GM18909 (cell line): ENCODE data around the gene MCMBP.

ENCODE experiments used
- ATAC-seq: cut with Tn5 transposase; IDR thresholded peaks from one replicate; pipeline ENCODE4 v1.9.1; 2021; ENCODE audit warnings: mild to moderate bottlenecking; ENCODE audit not compliant: unreplicated experiment, poor library complexity

The MCMBP gene

GRCh38 chr10:119834188-119834587 lies 38.5 kb downstream of the MCMBP start:
- ATAC-seq = no peak

GRCh38 chr10:119832951-119833350 lies 39.7 kb downstream of the MCMBP start:
- ATAC-seq = no peak

GRCh38 chr10:119831656-119832055 lies 41.0 kb downstream of the MCMBP start:
- ATAC-seq = no peak

- ATAC-seq = no peak
Observed at GRCh38 chr10:119830851-119831250, 41.8 kb downstream of the MCMBP start.

- no peak for ATAC-seq
Observed at GRCh38 chr10:119829429-119829828, 43.2 kb downstream of the MCMBP start.

- no peak for ATAC-seq
Observed at GRCh38 chr10:119827430-119827829, 45.2 kb downstream of the MCMBP start.

- ATAC-seq = no peak
Observed at GRCh38 chr10:119826771-119827170, 45.9 kb downstream of the MCMBP start.

- no peak for ATAC-seq
Observed at GRCh38 chr10:119824299-119824698, 48.3 kb downstream of the MCMBP start.

GRCh38 chr10:119821182-119821581 lies 51.5 kb downstream of the MCMBP start:
- no peak for ATAC-seq

GRCh38 chr10:119818889-119819270 lies 53.8 kb downstream of the MCMBP start:
- no peak for ATAC-seq

- ATAC-seq = no peak
Observed at GRCh38 chr10:119817991-119818888, 54.4 kb downstream of the MCMBP start.

- no peak for ATAC-seq
Observed at GRCh38 chr10:119815671-119816070, 57.0 kb downstream of the MCMBP start.

GRCh38 chr10:119812684-119813083 lies 60.0 kb downstream of the MCMBP start:
- ATAC-seq = no peak

- ATAC-seq = no peak
Observed at GRCh38 chr10:119811122-119811521, 61.5 kb downstream of the MCMBP start.

- ATAC-seq = no peak
Observed at GRCh38 chr10:119807960-119808697, 64.5 kb downstream of the MCMBP start.

- no peak for ATAC-seq
Observed at GRCh38 chr10:119806334-119807130, 66.1 kb downstream of the MCMBP start.

GRCh38 chr10:119805702-119806230 lies 66.9 kb downstream of the MCMBP start:
- no peak for ATAC-seq

- ATAC-seq = no peak
Observed at GRCh38 chr10:119803264-119803663, 69.4 kb downstream of the MCMBP start.

- no peak for ATAC-seq
Observed at GRCh38 chr10:119801998-119802538, 70.6 kb downstream of the MCMBP start.

GRCh38 chr10:119801176-119801575 lies 71.5 kb downstream of the MCMBP start:
- no peak for ATAC-seq
